ENCODE data around the gene ETV4. TPM values are rescaled to one million over a fixed set of nuclear protein-coding genes. Genes with fewer than 3 reads are reported as not detected.

The ETV4 gene
- total and polyA plus RNA-seq, 2 of the 13 experiments (the other 11 are each of a cell fraction or from before 2014, with no cell fraction given) = 128 to 330 TPM

GRCh38 chr17:43576563-43577229, 30.6 kb upstream of the ETV4 start:
- ChIA-PET POLR2A (interaction anchor here (0.6 to 8.9 kb wide), 10 partner anchors 27 to 208 kb away, joined by 3 to 221 read pairs (median 4); partner anchors contain the start of gene ETV4), CTCF (ENCODE audit: low intra/inter-chr PET ratio, low total read pairs) (interaction anchor here (1.0 to 4.6 kb wide), 7 partner anchors 33 to 183 kb away, joined by 3 to 55 read pairs (median 3); no protein-coding TSS in a partner anchor)
- intact Hi-C loops (cut with micrococcal nuclease; ENCODE audit: unreplicated experiment) = loop anchor here (1.0 kb wide), 3 partner anchors 56 to 184 kb away; no protein-coding TSS in a partner anchor
- no peaks in the 10 kb centered on the region for H3K27me3 ChIP-seq (ENCODE audit: control insufficient read depth in 1 of 2, insufficient read depth in 2 of 2, low read length in 2 of 2)
- 13% methylated on average over 10 of the region's 10 CpGs for WGBS (ENCODE audit: low lambda C conversion rate)
- no peak overlapping the region for H2AFZ ChIP-seq (ENCODE audit: low read length)
- BruUV-seq (replicated peaks) = no TSS peak
- no peak overlapping the region for H3K9ac ChIP-seq (ENCODE audit: insufficient read depth, low read depth, low read length)
- FAIRE-seq (peak; percentile 93), ATAC-seq (peak; percentile 73), DNase-seq (ENCODE audit: low spot score) (peak; percentile 88)
- peak overlapping the region; percentile 45 for H3K27ac ChIP-seq (ENCODE audit: extremely low read length, insufficient read depth, low read length)
- H3K36me3 ChIP-seq (replicated peaks in 1 of 2; ENCODE audit: control insufficient read depth in 1 of 2, insufficient read depth in 2 of 2, low read length in 2 of 2) = no peaks in the 10 kb centered on the region
- H3K4me2 ChIP-seq (ENCODE audit: low read depth, low read length) = peak overlapping the region; percentile 53
- peaks cover 99% of the 10 kb centered on the region for H3K4me1 ChIP-seq (ENCODE audit: insufficient read depth, low read length)
- in situ Hi-C loops (cut with HindIII; ENCODE audit: extremely low pct_ligation_motif_present, low pct_unique_long_range_greater_than_20kb) = loop anchor here (5.0 kb wide), 1 partner anchor 181 kb away; the partner anchor contains the start of gene SOST
- H4K20me1 ChIP-seq (ENCODE audit: insufficient read depth, low read length) = no peaks in the 10 kb centered on the region
- no peaks in the 10 kb centered on the region for H3K79me2 ChIP-seq (ENCODE audit: insufficient read depth, low read length)
- peak overlapping the region in 1 of 3 experiments; percentile 30; a peak in 1 of 6 replicates for H3K4me3 ChIP-seq (replicated peaks in 1 of 3; ENCODE audit: insufficient read depth in 1 of 3, low read depth in 2 of 3, low read length in 3 of 3)
- H3K9me3 ChIP-seq (ENCODE audit: low read length) = no peaks in the 10 kb centered on the region
- no peak; the same call in 1 of the 2 replicates for TF ChIP-seq SIX4 (CRISPR knock-in tag; IDR thresholded peaks at IDR 0.05)
- peak; percentile 99 for TF ChIP-seq CTCF (CRISPR knock-in tag; IDR thresholded peaks at IDR 0.05)
- no peak for TF ChIP-seq ZNF703 (CRISPR knock-in tag; IDR thresholded peaks at IDR 0.05; ENCODE audit: borderline replicate concordance)
- peak; percentile 99 for TF ChIP-seq STAG1 (CRISPR knock-in tag; IDR thresholded peaks at IDR 0.05)
- TF ChIP-seq ZNF317 (CRISPR knock-in tag; IDR thresholded peaks at IDR 0.05) = no peak; the same call in 1 of the 2 replicates
- peak; percentile 65 for TF ChIP-seq ZEB1 (IDR thresholded peaks at IDR 0.05; ENCODE audit: insufficient replicate concordance, low read depth)
- no peak for TF ChIP-seq KIAA2018 (CRISPR knock-in tag; IDR thresholded peaks at IDR 0.05; ENCODE audit: borderline replicate concordance)
- peak; percentile 79; the same call in 1 of the 2 replicates for TF ChIP-seq MIER2 (CRISPR knock-in tag; IDR thresholded peaks at IDR 0.05)
- peak; percentile 72; the same call in 1 of the 2 replicates for TF ChIP-seq RXRB (CRISPR knock-in tag; IDR thresholded peaks at IDR 0.05; ENCODE audit: borderline replicate concordance)
- no peak for TF ChIP-seq NRL (CRISPR knock-in tag; IDR thresholded peaks at IDR 0.05; ENCODE audit: borderline replicate concordance)
- TF ChIP-seq TRIM24 (CRISPR knock-in tag; IDR thresholded peaks at IDR 0.05) = no peak
- 0 out of 4 replicates have a peak, but pooled peaks of 1 of the 2 experiments have one; percentile 24 for TF ChIP-seq NR2F1 (CRISPR knock-in tag; IDR thresholded peaks at IDR 0.05)
- TF ChIP-seq MXD1 (CRISPR knock-in tag; IDR thresholded peaks at IDR 0.05) = no peak
